ENCODE data around the gene BCL7C. TPM values are rescaled to one million over a fixed set of nuclear protein-coding genes. Genes with fewer than 3 reads are reported as not detected.

Gene BCL7C
- polyA plus RNA-seq, 2 of the 4 experiments (the other 2 are of a cell fraction): 10.8 to 12.9 TPM

GRCh38 chr16:30896261-30896888, 2.5 kb upstream of the BCL7C start, which contains the start of gene CTF1:
CTF1 (plus strand) TSS chr16:30896614; CDS start chr16:30896644, 30 bp downstream.
- Histone ChIP-seq H3K4me1 (peaks cover 34% of the 10 kb centered on the region), H3K27ac (peak within 1 kb of the TSS; percentile 72 to 85), H3K9me3 (no peaks in the 10 kb centered on the region), H3K4me3 (peak within 1 kb of the TSS; percentile 40), H3K4me2 (peak within 1 kb of the TSS; percentile 68)
- POLR2A ChIA-PET: no interaction called here
- ATAC-seq (peak in 1 of 2 experiments; percentile 2; a peak in 3 of 6 replicates), DNase-seq (ENCODE audit: low read depth in 1 of 2, low spot score in 1 of 2) (no peak), FAIRE-seq (no peak)
- 58% methylated on average over 27 of the region's 31 CpGs for WGBS (ENCODE audit: missing lambda C conversion rate)
- CTCF ChIA-PET: interaction anchor here (0.9 to 2.9 kb wide), 3 partner anchors 12 to 82 kb away, joined by 4 to 12 read pairs (median 9); no protein-coding TSS in a partner anchor
- TF ChIP-seq HOXB13 (CRISPR knock-in tag; IDR thresholded peaks at IDR 0.05; ENCODE audit: low read depth) (no peak), RNF2 (IDR thresholded peaks at IDR 0.05; ENCODE audit: borderline replicate concordance, low read depth) (no peak), REST (IDR thresholded peaks at IDR 0.05) (no peak), PHF8 (IDR thresholded peaks at IDR 0.05; ENCODE audit: borderline replicate concordance, low read depth) (no peak), GATA3 (IDR thresholded peaks at IDR 0.05; ENCODE audit: borderline replicate concordance) (no peak)

GRCh38 chr16:30895627-30896260, 1.9 kb upstream of the BCL7C start:
- FAIRE-seq (no peak), DNase-seq (ENCODE audit: low read depth in 1 of 2, low spot score in 1 of 2) (peak in 1 of 2 experiments; percentile 32), ATAC-seq (no peak)
- peak overlapping the region; percentile 68 for H3K4me2 ChIP-seq
- H3K4me1 ChIP-seq: peaks cover 34% of the 10 kb centered on the region
- ChIA-PET CTCF (interaction anchor here (0.9 to 2.9 kb wide), 4 partner anchors 12 to 81 kb away, joined by 3 to 12 read pairs (median 4); no protein-coding TSS in a partner anchor), POLR2A (no interaction called here)
- H3K9me3 ChIP-seq: no peaks in the 10 kb centered on the region
- no peak overlapping the region for H3K4me3 ChIP-seq
- 91% methylated on average over 32 of the region's 32 CpGs for WGBS (ENCODE audit: missing lambda C conversion rate)
- peak overlapping the region; percentile 72 to 85; a peak in 5 of 6 replicates for H3K27ac ChIP-seq
- no peak for TF ChIP-seq ZNF302 (CRISPR knock-in tag; IDR thresholded peaks at IDR 0.05)
- no peak for TF ChIP-seq EHF (CRISPR knock-in tag; IDR thresholded peaks at IDR 0.05)
- TF ChIP-seq NFE2L2 (conservative IDR thresholded peaks at IDR 0.05; ENCODE audit: low read length): no peak
- TF ChIP-seq CHD4 (IDR thresholded peaks at IDR 0.05; ENCODE audit: borderline replicate concordance): no peak

GRCh38 chr16:30894540-30895368, 877 bp upstream of the BCL7C start:
- 75% methylated on average over 16 of the region's 16 CpGs for WGBS (ENCODE audit: missing lambda C conversion rate)

More at GRCh38 chr16:30894540-30895368, 877 bp upstream of the BCL7C start:
- no peak for DNase-seq (ENCODE audit: low read depth in 1 of 2, low spot score in 1 of 2)
- POLR2A ChIA-PET: no interaction called here
- no peak for FAIRE-seq
- TF ChIP-seq ZNF302 (CRISPR knock-in tag; IDR thresholded peaks at IDR 0.05): no peak
- TF ChIP-seq HOXB5 (CRISPR knock-in tag; IDR thresholded peaks at IDR 0.05): 0 out of 2 replicates have a peak, but pooled peaks have one; percentile 6
- no peak for TF ChIP-seq SREBF2 (IDR thresholded peaks at IDR 0.05)
- TF ChIP-seq KDM1A (IDR thresholded peaks at IDR 0.05; ENCODE audit: low read depth): peak; percentile 41; the same call in 1 of the 2 replicates
- peak; percentile 60; the same call in 1 of the 2 replicates for TF ChIP-seq RNF2 (IDR thresholded peaks at IDR 0.05; ENCODE audit: borderline replicate concordance, low read depth)
- TF ChIP-seq HDAC2 (IDR thresholded peaks at IDR 0.05): 0 out of 2 replicates have a peak, but pooled peaks have one; percentile 6
- CTCF ChIA-PET: interaction anchor here (0.9 to 1.1 kb wide), 2 partner anchors 19 to 50 kb away, joined by 3 read pairs; no protein-coding TSS in a partner anchor
- ATAC-seq: no peak
- peaks cover 34% of the 10 kb centered on the region for H3K4me1 ChIP-seq
- peak overlapping the region; percentile 56 for H3K4me3 ChIP-seq
- H3K27ac ChIP-seq: peak overlapping the region; percentile 79 to 95
- peak overlapping the region; percentile 64 for H3K4me2 ChIP-seq
- H3K9me3 ChIP-seq: no peaks in the 10 kb centered on the region

Data from A549 (cell line).